K562 (cell line): ENCODE data around the gene MAST1. TPM values are rescaled to one million over a fixed set of nuclear protein-coding genes. Genes with fewer than 3 reads are reported as not detected.
A peak's percentile ranks its signal among the peaks of the same experiment; 100 is the strongest.

ENCODE experiments used
- ATF7 ChIP-seq: fragments of 450-650 bp; IDR thresholded peaks from 2 replicates; pipeline ENCODE4 v1.7.1; 2014; ENCODE audit warnings: mild to moderate bottlenecking, moderate library complexity
- BRF1 ChIP-seq: IDR thresholded peaks from 3 replicates; pipeline ENCODE4 v1.6.1; 2011; ENCODE audit warnings: borderline replicate concordance, mild to moderate bottlenecking; ENCODE audit not compliant: insufficient read length; ENCODE audit errors: extremely low read depth
- CXXC5 ChIP-seq: fragments of 250-450 bp; sonication (Bioruptor Pico); IDR thresholded peaks from 2 replicates; pipeline ENCODE4 v1.8.0; 2022; ENCODE audit warnings: inconsistent platforms, mild to moderate bottlenecking, moderate library complexity
- MYC ChIP-seq, 2 experiments: fragments of 250-450 bp in 1 of 2; sonication (Bioruptor Pico) in 1 of 2; IDR thresholded peaks; 2 replicates each; pipeline versions ENCODE4 v1.5.1 to v1.6.1; 2012 to 2021; ENCODE audit warnings: low read depth in 2 of 2, borderline replicate concordance in 1 of 2, improper control_type of control experiment in 1 of 2, low read length in 1 of 2, mild to moderate bottlenecking in 1 of 2, moderate library complexity in 1 of 2
- NR2C1 ChIP-seq, 2 experiments: fragments of 450-650 bp; IDR thresholded peaks; 2 replicates each; pipeline ENCODE4 v1.6.1; 2017; ENCODE audit warnings: mild to moderate bottlenecking in 2 of 2, antibody characterized with exemption in 1 of 2, inconsistent platforms in 1 of 2, missing compliant biosample characterization in 1 of 2, missing genetic modification characterization in 1 of 2
- PHF8 ChIP-seq: fragments of 200-600 bp; sonication (generic); IDR thresholded peaks from 2 replicates; pipeline ENCODE4 v1.6.1; 2012; ENCODE audit warnings: mixed run types, mild to moderate bottlenecking, inconsistent platforms, low read length, moderate library complexity, borderline replicate concordance
- POLR2A ChIP-seq: fragments of 450-650 bp; conservative IDR thresholded peaks from 2 replicates; pipeline ENCODE4 v1.6.1; 2016
- TBL1XR1 ChIP-seq, 2 experiments: IDR thresholded peaks; 2 replicates each; pipeline ENCODE4 v1.6.1; 2012; ENCODE audit warnings: improper control_type of control experiment in 2 of 2, low read length in 2 of 2, mild to moderate bottlenecking in 1 of 2
- polyA plus RNA-seq, 8 experiments: library from polyadenylated mRNA; depleted of rRNA in 4 of 8; stranded (reverse) in 5 of 8; unstranded in 3 of 8; fragments of >200 nt; fragmentation: Nextera tagmentation in 2 of 8; fragmentation: Illumina TruSeq in 1 of 8; extraction: Ambion mirVana in 2 of 8; extraction: Trizol in 1 of 8; gene quantifications; 2 replicates each; pipeline versions ENCODE4 v1.2.1 to v1.2.3, GENCODE V29; 2011 to 2014; ENCODE audit warnings: inconsistent platforms in 1 of 8, missing spikeins in 1 of 8
- total RNA-seq, 7 experiments: library from RNA; depleted of rRNA in 6 of 7; stranded (reverse); fragments of >200 nt in 6 of 7; fragmentation: Illumina TruSeq in 2 of 7; extraction: Trizol in 2 of 7; gene quantifications; 2 replicates each; pipeline versions ENCODE4 v1.2.1 to v1.2.3, GENCODE V29; 2011 to 2021; ENCODE audit warnings: low replicate concordance in 1 of 7
- TF ChIP-seq, protein P1 (sequence below): sonication (generic); formaldehyde crosslinking; IDR thresholded peaks from 2 replicates; pipeline ENCODE4 v1.8.1; 2023; ENCODE audit warnings: mild to moderate bottlenecking, missing genetic modification reagents
- TF ChIP-seq, protein P2 (sequence below): fragments of 450-650 bp; IDR thresholded peaks from 2 replicates; pipeline ENCODE4 v1.6.1; 2017; ENCODE audit warnings: mild to moderate bottlenecking, moderate library complexity
- TF ChIP-seq, protein P3 (sequence below): fragments of 450-650 bp; IDR thresholded peaks from 2 replicates; pipeline ENCODE4 v1.6.1; 2016
- TF ChIP-seq, protein P4 (sequence below), 2 experiments: fragments of 150-350 bp in 1 of 2; IDR thresholded peaks; 2 replicates each; pipeline ENCODE4 v1.6.1; 2012 to 2016; ENCODE audit warnings: low read depth in 2 of 2, low read length in 2 of 2, mild to moderate bottlenecking in 1 of 2, moderate library complexity in 1 of 2

MAST1 gene
- total and polyA plus RNA-seq, 9 of the 15 experiments (the other 6 are each of a cell fraction or from before 2014, with no cell fraction given): 0.48 to 10.3 (median 3.9) TPM

DNA sequence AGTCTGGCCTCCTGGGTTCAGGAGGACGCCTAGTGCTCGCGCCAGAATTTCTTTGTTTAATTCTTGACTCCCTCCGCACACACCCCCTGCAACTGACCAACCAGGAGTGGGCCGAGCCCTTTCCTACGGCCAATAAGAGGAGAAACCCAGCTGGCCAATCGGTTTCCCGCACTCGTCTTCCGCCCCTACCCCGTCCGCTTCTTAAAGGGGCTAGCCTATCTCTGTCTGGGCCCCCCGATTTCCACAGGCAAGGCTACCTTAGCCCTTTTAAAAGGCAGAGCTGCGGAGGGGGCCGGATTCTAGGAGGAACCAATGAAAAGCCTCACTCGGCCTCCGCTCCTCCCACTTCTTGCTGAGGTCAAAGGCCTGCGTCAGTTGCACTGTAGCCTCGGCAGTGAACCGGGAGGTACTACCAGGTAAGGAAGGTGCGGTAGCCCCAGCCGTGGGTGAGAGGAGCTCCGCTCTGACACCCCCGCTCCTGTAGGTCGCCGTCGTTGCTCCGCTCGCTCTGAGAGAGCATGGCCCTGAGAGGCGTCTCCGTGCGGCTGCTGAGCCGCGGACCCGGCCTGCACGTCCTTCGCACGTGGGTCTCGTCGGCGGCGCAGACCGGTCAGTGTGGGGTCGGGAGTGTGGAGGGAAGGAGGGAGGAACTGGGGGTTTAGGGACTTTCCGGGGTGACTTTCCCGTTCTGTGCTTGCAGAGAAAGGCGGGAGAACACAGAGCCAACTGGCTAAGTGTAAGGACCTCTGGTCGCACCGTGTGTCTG lies 52.7 kb downstream of the MAST1 start, which contains the start of gene GCDH (continued):
- TF ChIP-seq, protein P1, sequence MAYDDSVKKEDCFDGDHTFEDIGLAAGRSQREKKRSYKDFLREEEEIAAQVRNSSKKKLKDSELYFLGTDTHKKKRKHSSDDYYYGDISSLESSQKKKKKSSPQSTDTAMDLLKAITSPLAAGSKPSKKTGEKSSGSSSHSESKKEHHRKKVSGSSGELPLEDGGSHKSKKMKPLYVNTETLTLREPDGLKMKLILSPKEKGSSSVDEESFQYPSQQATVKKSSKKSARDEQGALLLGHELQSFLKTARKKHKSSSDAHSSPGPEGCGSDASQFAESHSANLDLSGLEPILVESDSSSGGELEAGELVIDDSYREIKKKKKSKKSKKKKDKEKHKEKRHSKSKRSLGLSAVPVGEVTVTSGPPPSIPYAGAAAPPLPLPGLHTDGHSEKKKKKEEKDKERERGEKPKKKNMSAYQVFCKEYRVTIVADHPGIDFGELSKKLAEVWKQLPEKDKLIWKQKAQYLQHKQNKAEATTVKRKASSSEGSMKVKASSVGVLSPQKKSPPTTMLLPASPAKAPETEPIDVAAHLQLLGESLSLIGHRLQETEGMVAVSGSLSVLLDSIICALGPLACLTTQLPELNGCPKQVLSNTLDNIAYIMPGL (CRISPR knock-in tag): peak; percentile 87
- peak; percentile 51; the same call in 1 of the 2 replicates for TF ChIP-seq MYC (IDR thresholded peaks at IDR 0.05; ENCODE audit: low read depth, low read length)
- TF ChIP-seq MYC (CRISPR knock-in tag; IDR thresholded peaks at IDR 0.05; ENCODE audit: borderline replicate concordance, low read depth): 0 out of 2 replicates have a peak, but pooled peaks have one; percentile 30
- TF ChIP-seq ATF7: peak; percentile 82
- peak; percentile 37; the same call in 1 of the 2 replicates for TF ChIP-seq CXXC5 (CRISPR knock-in tag)
- TF ChIP-seq, protein P2, sequence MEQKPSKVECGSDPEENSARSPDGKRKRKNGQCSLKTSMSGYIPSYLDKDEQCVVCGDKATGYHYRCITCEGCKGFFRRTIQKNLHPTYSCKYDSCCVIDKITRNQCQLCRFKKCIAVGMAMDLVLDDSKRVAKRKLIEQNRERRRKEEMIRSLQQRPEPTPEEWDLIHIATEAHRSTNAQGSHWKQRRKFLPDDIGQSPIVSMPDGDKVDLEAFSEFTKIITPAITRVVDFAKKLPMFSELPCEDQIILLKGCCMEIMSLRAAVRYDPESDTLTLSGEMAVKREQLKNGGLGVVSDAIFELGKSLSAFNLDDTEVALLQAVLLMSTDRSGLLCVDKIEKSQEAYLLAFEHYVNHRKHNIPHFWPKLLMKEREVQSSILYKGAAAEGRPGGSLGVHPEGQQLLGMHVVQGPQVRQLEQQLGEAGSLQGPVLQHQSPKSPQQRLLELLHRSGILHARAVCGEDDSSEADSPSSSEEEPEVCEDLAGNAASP: no peak
- peak; percentile 78 for TF ChIP-seq NR2C1 (IDR thresholded peaks at IDR 0.05)
- TF ChIP-seq NR2C1 (tag; IDR thresholded peaks at IDR 0.05): peak; percentile 75
- TF ChIP-seq, protein P3, sequence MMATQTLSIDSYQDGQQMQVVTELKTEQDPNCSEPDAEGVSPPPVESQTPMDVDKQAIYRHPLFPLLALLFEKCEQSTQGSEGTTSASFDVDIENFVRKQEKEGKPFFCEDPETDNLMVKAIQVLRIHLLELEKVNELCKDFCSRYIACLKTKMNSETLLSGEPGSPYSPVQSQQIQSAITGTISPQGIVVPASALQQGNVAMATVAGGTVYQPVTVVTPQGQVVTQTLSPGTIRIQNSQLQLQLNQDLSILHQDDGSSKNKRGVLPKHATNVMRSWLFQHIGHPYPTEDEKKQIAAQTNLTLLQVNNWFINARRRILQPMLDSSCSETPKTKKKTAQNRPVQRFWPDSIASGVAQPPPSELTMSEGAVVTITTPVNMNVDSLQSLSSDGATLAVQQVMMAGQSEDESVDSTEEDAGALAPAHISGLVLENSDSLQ: no peak
- TF ChIP-seq TBL1XR1 (IDR thresholded peaks at IDR 0.05; ENCODE audit: low read length in 2 of 2): peak in 1 of 2 experiments; percentile 27; a peak in 2 of 4 replicates
- TF ChIP-seq, protein P4, sequence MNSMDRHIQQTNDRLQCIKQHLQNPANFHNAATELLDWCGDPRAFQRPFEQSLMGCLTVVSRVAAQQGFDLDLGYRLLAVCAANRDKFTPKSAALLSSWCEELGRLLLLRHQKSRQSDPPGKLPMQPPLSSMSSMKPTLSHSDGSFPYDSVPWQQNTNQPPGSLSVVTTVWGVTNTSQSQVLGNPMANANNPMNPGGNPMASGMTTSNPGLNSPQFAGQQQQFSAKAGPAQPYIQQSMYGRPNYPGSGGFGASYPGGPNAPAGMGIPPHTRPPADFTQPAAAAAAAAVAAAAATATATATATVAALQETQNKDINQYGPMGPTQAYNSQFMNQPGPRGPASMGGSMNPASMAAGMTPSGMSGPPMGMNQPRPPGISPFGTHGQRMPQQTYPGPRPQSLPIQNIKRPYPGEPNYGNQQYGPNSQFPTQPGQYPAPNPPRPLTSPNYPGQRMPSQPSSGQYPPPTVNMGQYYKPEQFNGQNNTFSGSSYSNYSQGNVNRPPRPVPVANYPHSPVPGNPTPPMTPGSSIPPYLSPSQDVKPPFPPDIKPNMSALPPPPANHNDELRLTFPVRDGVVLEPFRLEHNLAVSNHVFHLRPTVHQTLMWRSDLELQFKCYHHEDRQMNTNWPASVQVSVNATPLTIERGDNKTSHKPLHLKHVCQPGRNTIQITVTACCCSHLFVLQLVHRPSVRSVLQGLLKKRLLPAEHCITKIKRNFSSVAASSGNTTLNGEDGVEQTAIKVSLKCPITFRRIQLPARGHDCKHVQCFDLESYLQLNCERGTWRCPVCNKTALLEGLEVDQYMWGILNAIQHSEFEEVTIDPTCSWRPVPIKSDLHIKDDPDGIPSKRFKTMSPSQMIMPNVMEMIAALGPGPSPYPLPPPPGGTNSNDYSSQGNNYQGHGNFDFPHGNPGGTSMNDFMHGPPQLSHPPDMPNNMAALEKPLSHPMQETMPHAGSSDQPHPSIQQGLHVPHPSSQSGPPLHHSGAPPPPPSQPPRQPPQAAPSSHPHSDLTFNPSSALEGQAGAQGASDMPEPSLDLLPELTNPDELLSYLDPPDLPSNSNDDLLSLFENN (IDR thresholded peaks at IDR 0.05; ENCODE audit: low read depth in 2 of 2, low read length in 2 of 2): no peak
- TF ChIP-seq POLR2A: peak; percentile 82
- TF ChIP-seq BRF1: no peak
- peak; percentile 81; the same call in 1 of the 2 replicates for TF ChIP-seq PHF8
